Fibroblast of pulmonary artery (primary cell): Measurements from ENCODE around the gene LGR4.

Experiments used
- DNase-seq: peaks from one replicate; pipeline ENCODE4 v3.0.0-alpha.2; 2010; ENCODE audit warnings: low read depth
- H3K4me3 ChIP-seq: replicated peaks from 2 replicates; pipeline ENCODE4 v1.5.1; 2011; ENCODE audit warnings: low read depth, mild to moderate bottlenecking, control low read depth, low read length, moderate library complexity
- CTCF ChIP-seq: IDR thresholded peaks from 2 replicates; pipeline ENCODE4 v1.5.1; 2011; ENCODE audit warnings: mild to moderate bottlenecking, control low read depth, low read length, inconsistent platforms; ENCODE audit errors: missing control alignments

The LGR4 gene

GRCh38 chr11:27440090-27440489, 32.5 kb downstream of the LGR4 start:
- no peak overlapping the region for H3K4me3 ChIP-seq
- no peak for TF ChIP-seq CTCF
- DNase-seq, result no peak

GRCh38 chr11:27438595-27438981, 34.0 kb downstream of the LGR4 start:
- TF ChIP-seq CTCF, result no peak
- no peak for DNase-seq
- H3K4me3 ChIP-seq, result no peak overlapping the region

- DNase-seq, result no peak
- H3K4me3 ChIP-seq, result no peak overlapping the region
- no peak for TF ChIP-seq CTCF
Observed at GRCh38 chr11:27437829-27438594, 34.6 kb downstream of the LGR4 start.

GRCh38 chr11:27436916-27437315, 35.7 kb downstream of the LGR4 start:
- no peak overlapping the region for H3K4me3 ChIP-seq
- DNase-seq, result no peak
- TF ChIP-seq CTCF, result no peak

GRCh38 chr11:27433742-27434141, 38.8 kb downstream of the LGR4 start:
- H3K4me3 ChIP-seq, result no peak overlapping the region
- no peak for DNase-seq
- no peak for TF ChIP-seq CTCF

- H3K4me3 ChIP-seq, result no peak overlapping the region
- no peak for TF ChIP-seq CTCF
- no peak for DNase-seq
Observed at GRCh38 chr11:27431808-27432207, 40.8 kb downstream of the LGR4 start.

- DNase-seq, result no peak
- TF ChIP-seq CTCF, result no peak
- no peak overlapping the region for H3K4me3 ChIP-seq
Observed at GRCh38 chr11:27429761-27430393, 42.7 kb downstream of the LGR4 start.
